NT2/D1 (cell line): ENCODE results near the gene MMEL1.
A peak's percentile ranks its signal among the peaks of the same experiment; 100 is the strongest.

ENCODE experiments used
- DNase-seq: peaks from one replicate; pipeline ENCODE4 v3.0.0-alpha.2; 2011; ENCODE audit warnings: low read depth, low spot score
- H3K27me3 ChIP-seq: 2 replicates; pipeline ENCODE4 v1.6.0; 2011; ENCODE audit warnings: mild to moderate bottlenecking; ENCODE audit not compliant: insufficient read length, insufficient read depth
- H3K36me3 ChIP-seq: 2 replicates; pipeline ENCODE4 v1.6.1; 2011; ENCODE audit warnings: mild to moderate bottlenecking, low read length, mixed read lengths; ENCODE audit not compliant: insufficient read depth, insufficient read length
- H3K4me1 ChIP-seq: 2 replicates; pipeline ENCODE4 v1.5.1; 2011; ENCODE audit not compliant: insufficient read depth, insufficient read length
- H3K4me3 ChIP-seq: 2 replicates; pipeline ENCODE4 v1.5.1; 2011; ENCODE audit warnings: low read depth; ENCODE audit not compliant: insufficient read length
- H3K9ac ChIP-seq: 2 replicates; pipeline ENCODE4 v1.6.0; 2011; ENCODE audit warnings: low read depth; ENCODE audit not compliant: insufficient read length
- H3K9me3 ChIP-seq: 2 replicates; pipeline ENCODE4 v1.5.1; 2011; ENCODE audit warnings: mild to moderate bottlenecking, low read length; ENCODE audit not compliant: insufficient read depth
- SUZ12 ChIP-seq: IDR thresholded peaks from 2 replicates; pipeline ENCODE4 v1.6.1; 2011; ENCODE audit not compliant: insufficient read length, insufficient read depth; ENCODE audit errors: extremely low read depth
- YY1 ChIP-seq: IDR thresholded peaks from 2 replicates; pipeline ENCODE4 v1.6.1; 2011; ENCODE audit not compliant: insufficient read length, insufficient read depth
- ZNF274 ChIP-seq: IDR thresholded peaks from 2 replicates; pipeline ENCODE4 v1.6.1; 2011; ENCODE audit warnings: mild to moderate bottlenecking, low read depth, low read length

Gene MMEL1

DNA sequence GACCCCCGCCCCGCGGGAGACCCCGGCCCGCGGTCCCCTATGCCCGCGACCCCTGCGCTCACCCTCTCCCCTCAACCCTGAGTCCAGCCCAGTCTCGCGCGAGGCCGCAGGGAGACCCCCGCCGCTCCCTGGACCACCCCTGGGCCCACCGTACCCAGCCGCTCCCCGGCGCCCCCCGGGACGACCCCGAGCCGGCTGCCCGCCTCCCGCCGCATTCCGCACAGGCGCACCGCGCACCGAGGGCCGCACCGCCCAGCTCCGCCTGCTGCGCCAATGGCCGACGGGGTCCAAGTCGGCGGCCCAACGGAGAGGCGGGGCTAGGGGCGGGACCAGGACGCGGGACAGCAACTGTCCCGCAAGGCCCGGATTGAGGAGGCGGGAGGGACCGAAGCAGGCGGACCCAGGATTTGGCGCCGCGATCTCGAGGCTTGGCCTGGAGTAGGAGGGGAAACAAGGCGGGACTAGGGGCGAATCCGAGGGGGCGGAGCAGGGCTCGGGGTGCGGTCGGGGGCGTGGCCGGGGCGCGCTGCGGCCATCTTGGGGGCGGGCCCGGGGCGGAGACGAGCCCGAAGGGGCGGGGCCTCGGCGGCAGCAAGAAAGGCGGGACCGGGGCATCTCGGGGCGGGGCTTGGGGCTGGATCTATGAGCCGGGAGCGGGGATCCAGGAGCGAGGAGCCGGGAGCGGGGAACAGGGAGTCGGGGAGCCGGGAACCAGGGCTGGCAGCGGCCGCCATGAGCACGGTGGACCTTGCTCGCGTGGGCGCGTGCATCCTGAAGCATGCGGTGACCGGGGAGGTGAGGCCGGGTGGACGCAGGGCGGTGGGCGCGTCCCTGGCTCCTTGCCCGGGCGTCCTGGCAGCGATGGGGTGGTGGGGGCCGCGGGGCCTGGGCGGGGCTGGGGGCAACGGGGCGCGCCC lies 46.4 kb downstream of the MMEL1 start, which contains the start of gene PRXL2B:
Gene PRXL2B, plus strand, starts transcription at position 624 of the 917 bp plus-strand sequence. Its CDS starts 109 bp downstream, at position 733.
- H3K9me3 ChIP-seq, result peaks cover 12% of the 10 kb centered on the region; the same call in 1 of the 2 replicates
- H3K4me1 ChIP-seq, result peaks cover 3% of the 10 kb centered on the region
- H3K36me3 ChIP-seq, result peaks cover 12% of the 10 kb centered on the region
- H3K9ac ChIP-seq, result peak within 1 kb of the TSS; percentile 91
- H3K4me3 ChIP-seq, result peak within 1 kb of the TSS; percentile 84
- H3K27me3 ChIP-seq, result no peaks in the 10 kb centered on the region
- TF ChIP-seq ZNF274, result no peak
- no peak for TF ChIP-seq YY1
- no peak for TF ChIP-seq SUZ12
- peak; percentile 88 for DNase-seq

DNA sequence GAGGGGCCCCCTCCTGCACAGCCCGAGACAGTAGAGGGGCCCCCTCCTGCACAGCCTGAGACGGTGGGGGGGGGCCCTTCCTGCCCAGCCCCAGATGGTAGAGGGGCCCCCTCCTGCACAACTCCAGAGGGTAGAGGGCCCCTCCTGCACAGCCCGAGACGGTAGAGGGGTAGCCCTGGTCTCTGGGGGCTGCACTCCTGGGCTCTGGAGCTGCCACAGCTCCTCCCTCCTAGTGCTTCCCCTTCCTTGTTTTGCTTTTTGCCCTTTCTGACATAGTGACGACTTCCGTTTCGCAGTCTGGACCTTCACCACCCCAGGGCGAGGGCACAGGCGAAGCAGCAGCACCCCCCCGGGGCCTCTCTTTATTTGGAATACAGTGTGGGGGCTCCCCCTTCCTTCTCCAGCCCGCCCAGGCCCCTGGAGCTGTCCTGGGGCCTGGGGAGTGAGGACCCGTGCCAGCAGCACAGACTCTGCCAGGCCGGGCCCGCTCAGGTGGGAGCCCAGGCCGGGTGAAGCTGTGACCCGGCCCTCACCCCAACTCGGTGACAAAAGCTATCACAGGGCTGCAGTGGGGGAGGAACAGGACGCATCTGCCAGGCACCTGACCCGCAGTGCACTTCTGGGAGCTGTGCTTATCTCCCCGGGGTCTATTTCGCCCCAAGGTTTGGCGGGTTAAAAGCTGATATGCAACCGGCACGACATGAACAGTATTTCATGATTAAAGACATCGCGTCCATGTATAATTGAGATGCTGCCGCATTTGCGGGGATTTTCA lies 47.3 kb downstream of the MMEL1 start:
- Histone ChIP-seq H3K4me1 (peaks cover 3% of the 10 kb centered on the region), H3K9ac (peak overlapping the region; percentile 91), H3K9me3 (peaks cover 3% of the 10 kb centered on the region; the same call in 1 of the 2 replicates), H3K27me3 (no peaks in the 10 kb centered on the region), H3K4me3 (peak overlapping the region; percentile 84), H3K36me3 (peaks cover 12% of the 10 kb centered on the region)
- TF ChIP-seq YY1 (no peak), ZNF274 (no peak), SUZ12 (no peak)
- no peak for DNase-seq

- Histone ChIP-seq H3K27me3 (no peaks in the 10 kb centered on the region), H3K36me3 (peaks cover 12% of the 10 kb centered on the region), H3K9ac (peak overlapping the region; percentile 36), H3K4me1 (peaks cover 3% of the 10 kb centered on the region), H3K4me3 (no peak overlapping the region), H3K9me3 (no peaks in the 10 kb centered on the region; the same call in 1 of the 2 replicates)
- no peak for TF ChIP-seq SUZ12
- TF ChIP-seq ZNF274, result no peak
- TF ChIP-seq YY1, result no peak
- no peak for DNase-seq
These were observed 48.0 kb downstream of the MMEL1 start for GRCh38 chr1:2584686-2585317.

DNA sequence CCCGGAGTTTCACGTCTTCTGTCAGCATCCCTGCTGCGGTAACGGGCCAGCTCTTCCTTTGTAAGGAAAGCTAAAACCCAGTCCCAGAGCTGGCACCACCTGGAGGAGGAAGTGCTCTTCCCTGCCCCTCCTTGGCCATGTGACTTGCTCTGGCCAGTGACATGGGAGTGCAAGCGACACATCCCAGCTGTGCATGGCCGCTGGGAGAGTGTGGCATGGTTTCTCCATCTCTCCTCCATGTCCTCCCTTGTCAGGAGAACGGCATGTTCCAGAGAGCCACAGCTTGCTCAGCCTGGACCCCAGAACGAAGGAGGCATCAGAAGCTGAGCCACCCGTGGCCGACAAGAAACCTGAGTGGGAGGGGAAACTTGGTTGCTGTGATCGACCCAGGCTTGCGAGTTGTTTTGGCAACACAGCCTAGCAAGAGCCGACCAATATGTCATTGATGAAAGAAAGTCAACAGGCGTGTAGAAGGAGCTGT lies 48.9 kb downstream of the MMEL1 start:
- no peak for TF ChIP-seq ZNF274
- TF ChIP-seq YY1, result no peak
- no peak for TF ChIP-seq SUZ12
- Histone ChIP-seq H3K4me3 (no peak overlapping the region), H3K27me3 (no peaks in the 10 kb centered on the region), H3K4me1 (peaks cover 3% of the 10 kb centered on the region), H3K9me3 (no peaks in the 10 kb centered on the region; the same call in 1 of the 2 replicates), H3K36me3 (peaks cover 6% of the 10 kb centered on the region), H3K9ac (no peak overlapping the region)
- no peak for DNase-seq

GRCh38 chr1:2583331-2583791 lies 49.5 kb downstream of the MMEL1 start:
- Histone ChIP-seq H3K27me3 (no peaks in the 10 kb centered on the region), H3K9ac (no peak overlapping the region), H3K4me3 (no peak overlapping the region), H3K4me1 (peaks cover 3% of the 10 kb centered on the region), H3K9me3 (no peaks in the 10 kb centered on the region; the same call in 1 of the 2 replicates), H3K36me3 (peaks cover 5% of the 10 kb centered on the region)
- no peak for TF ChIP-seq SUZ12
- TF ChIP-seq ZNF274, result no peak
- no peak for TF ChIP-seq YY1
- no peak for DNase-seq

GRCh38 chr1:2582391-2582790 lies 50.4 kb downstream of the MMEL1 start:
- H3K4me3 ChIP-seq, result no peak overlapping the region
- peaks cover 5% of the 10 kb centered on the region for H3K36me3 ChIP-seq
- no peaks in the 10 kb centered on the region; the same call in 1 of the 2 replicates for H3K9me3 ChIP-seq
- peaks cover 3% of the 10 kb centered on the region for H3K4me1 ChIP-seq
- TF ChIP-seq SUZ12 (no peak), ZNF274 (no peak), YY1 (no peak)
- no peak for DNase-seq
- no peak overlapping the region for H3K9ac ChIP-seq
- no peaks in the 10 kb centered on the region for H3K27me3 ChIP-seq
